NCI-H748 (cell line): ENCODE data around the gene MYL9.
"Not testable (repeated sequence)": the region's sequence is repeated elsewhere in the genome, so short reads cannot be mapped to it uniquely, and the experiment has no call there.

ENCODE experiments used
- DNase-seq: peaks from one replicate; lab custom pipeline; 2025; ENCODE audit not compliant: unreplicated experiment; lab: John Stamatoyannopoulos, UW

MYL9 gene

DNA sequence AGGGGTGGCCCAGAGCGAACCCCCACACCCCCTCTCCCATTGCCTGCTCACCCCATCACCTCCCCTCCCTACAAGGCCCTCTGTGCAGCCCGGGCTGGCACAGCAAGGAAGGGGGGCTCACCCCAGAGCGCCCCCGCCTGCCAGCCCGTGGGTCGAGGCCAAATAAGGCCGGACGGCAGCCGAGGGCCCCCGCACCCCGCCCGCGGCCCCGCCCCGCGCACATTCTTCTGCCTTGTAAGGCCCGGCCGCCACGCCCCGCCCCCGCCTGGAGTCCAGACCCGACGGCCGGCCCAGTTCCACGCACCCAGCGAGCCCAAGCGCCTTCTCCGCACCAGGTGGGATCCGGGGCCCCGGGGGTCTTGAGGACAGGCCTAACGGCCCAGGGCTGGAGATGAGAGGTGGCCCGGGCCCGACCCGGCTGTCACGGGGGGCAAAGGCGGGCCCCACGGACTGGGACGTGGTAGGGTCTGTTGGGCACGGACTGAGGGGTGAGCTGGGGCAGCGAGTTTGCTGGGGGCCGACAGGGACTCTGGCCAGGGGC lies at the start of gene MYL9:
Gene MYL9 (plus strand): TSS at position 293 of the 541 bp plus-strand sequence. CDS start 3,366 bp downstream, outside the sequence.
- DNase-seq = no peak

DNA sequence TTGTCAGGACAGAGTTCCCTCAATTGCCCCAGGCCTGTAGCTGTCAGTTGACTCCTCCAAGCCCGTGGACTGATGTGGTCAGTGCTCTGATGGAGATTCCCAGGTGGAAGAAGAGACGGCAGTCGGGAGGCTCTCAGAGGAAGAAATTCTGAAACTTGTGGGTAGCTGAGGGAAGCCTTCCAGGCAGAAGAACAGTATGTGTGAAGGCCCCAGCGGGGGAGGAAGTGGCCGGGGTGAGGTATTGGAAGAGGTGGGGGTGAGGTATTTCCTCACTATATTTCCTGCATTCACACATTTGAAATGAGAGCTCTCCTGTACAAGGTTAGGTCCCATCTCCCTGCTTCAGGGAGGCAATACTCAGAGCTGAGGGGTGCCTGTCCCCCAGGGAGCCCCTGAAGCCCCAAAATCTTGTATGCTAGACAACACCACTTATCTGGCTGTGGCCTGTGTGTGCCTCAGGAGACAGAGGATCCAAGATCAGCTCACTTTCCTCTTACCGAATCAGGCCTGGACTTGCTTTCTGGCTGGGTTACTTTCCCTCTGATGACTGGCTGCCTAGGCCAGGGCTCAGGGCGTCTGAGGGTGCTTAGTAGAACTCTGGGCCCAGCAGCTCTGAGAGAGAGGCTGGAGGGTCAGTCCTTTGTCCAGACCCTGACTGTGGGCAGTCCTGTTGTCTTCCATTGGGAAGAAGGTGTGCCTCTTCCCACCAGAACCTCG lies 49.3 kb upstream of the MYL9 start:
- DNase-seq = no peak

DNA sequence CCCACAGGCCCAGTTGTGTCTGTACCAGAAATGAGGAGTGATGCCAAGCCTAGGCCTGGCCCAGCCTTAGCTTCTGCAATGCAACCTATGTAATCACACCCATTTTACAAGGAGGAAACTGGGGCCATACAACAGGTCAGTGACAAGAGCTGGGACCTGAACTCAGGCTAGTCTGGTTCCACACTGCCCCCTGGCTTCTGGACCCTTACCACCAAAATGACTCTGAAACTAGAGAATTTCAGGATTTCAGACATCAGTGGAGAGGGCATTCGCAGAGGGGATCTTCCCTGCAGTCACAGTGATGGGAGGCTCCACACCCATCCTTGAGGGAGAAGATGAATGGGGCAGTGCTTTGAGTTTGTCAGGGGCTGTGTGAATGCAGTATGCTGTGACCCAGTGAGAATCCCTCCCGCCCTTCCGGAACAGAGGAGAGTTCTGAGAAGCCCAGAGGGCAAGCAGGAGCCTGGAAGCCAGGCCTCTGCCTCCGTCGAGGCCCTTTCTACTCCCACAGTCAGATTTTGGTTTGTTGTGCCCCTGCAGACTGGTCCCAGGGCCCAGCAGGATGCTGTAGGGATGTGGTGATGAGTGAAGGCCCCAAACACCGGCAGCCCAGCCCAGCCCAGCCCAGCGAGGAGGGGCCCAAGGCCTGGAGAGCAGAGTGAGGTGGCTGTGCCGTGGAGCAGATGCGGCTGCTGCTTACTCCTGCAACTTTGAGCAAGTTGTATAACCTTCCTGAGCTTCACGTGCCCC lies 48.1 kb upstream of the MYL9 start:
- peak; percentile 28 for DNase-seq

DNA sequence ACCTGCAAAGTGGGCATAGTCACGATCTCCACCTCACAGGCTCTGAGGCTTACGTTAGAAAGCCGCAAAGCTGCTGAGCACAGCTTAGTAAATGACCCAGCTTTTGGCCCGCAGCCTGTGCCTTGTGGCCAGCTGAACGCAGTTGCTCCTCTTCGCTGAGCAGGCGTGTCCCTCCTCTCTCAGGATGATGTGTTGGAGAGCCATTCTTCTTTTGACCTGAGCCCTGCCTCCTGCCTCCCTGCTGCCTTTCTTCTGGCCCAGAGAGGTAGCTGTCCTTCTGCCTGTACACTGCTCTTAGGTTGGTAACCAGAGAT lies 47.6 kb upstream of the MYL9 start:
- DNase-seq = no peak

DNA sequence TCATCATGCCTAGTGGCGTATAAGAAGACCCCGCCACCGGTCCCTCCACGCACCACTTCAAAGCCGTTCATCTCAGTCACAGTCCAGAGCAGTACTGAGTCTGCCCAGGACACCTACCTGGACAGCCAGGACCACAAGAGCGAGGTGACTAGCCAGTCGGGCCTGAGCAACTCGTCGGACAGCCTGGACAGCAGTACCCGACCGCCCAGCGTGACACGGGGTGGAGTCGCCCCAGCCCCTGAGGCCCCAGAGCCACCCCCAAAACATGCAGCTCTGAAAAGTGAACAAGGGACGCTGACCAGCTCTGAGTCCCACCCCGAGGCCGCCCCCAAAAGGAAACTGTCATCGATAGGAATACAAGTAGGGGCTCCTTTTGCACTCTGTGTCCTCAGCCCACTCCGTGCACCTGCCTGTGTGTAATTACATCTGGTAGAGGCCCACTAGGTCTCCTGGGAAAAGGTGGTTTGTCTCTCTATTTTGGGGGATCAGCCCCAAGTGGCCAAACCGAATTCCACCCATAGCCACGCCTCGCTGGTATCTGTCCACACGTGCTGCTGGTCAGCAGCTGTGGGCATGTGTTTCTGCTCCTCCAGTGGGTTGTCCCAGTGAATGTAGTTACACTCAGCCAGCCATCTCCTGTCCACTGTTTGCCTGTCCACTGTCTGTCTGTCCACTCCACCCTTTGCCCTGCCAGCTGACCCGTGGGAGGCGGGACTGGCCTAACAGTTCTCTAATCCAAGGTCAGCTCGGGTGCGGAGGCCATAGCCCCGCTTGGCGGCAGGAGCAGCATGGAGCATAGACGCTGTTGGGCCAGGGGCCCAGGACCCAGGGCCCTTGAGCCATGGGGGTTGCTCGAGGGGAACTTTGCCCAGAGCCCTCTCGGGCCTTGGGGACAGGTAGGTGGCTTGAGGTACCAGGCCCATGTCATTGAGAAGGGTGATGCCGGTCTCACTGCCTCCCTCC lies 44.3 kb upstream of the MYL9 start:
- no peak for DNase-seq

DNA sequence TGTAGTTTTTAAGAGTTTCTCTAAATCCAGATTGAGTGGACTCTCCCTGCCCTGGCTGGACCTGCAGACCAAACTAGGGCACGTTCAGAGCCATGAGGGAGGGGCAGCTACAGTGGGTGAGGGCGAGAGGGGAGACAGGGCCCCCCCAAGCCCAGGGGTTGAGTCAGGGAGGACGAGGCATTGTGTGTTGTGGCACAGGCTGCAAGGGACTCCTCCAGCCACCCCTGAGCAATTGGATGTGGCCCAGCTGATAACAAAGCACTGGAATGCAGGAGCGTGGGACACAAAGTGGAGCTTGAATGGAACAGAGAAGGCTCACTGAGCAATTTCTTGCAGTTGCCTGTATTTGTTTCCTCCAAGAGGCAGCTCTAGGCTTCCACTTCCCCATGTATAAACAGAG lies 43.5 kb upstream of the MYL9 start:
- DNase-seq = no peak

DNA sequence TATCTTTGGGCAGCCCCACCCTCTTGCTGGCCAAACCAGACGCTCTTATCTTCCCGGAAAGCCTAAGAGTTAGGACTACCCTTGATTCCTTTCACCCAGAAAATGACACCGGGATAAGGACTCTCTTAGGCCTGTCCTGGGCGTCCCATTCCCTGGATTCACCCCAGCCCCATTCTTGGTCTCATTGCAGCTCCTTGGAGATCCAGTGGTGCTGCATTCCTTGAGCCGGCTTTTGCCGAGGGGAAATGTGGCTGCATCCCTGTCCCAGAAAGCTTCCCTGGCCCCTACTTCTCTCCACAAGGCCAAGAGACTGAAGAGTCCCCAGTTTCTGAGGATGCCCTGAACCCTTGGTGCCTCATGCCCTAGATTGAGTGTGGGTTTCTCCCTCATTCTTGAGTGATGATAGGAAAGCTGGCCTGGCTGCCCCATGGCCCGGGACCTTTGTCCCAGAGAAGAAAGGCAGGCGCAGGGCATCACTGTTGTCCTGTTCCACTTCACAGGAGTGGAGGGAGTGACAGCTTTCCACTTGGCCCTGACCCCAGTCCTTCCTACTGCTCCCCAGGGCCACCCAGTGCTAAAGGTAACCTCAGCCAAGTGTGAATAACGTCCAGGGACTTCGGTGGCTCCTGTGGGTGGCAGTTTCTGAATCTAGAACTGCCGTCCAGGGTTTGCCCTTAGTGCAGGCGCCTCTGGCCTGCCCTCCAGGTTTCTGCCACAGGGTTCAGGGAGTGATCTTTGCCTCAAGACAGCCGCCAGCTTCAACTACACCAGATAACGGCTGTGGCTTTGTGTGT lies 42.7 kb upstream of the MYL9 start:
- no peak for DNase-seq

DNA sequence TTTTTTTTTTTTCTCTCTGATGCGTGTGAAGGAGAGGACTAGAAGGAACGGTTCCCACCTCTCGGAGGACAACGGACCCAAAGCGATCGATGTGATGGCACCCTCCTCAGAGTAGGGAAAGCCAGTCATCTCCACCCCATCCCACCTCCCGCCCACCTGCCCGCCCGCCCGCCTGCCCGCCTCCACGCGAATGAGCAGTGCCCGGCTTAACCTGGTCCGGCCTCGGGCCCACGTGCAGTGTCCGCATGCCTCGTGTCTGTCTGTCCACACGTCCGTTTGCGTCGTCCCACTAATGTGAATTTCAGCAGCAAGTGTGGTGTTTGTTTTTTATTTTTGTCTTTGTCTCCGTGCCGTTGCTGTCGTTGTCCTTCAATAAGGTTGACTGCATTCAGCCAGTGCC lies 42.1 kb upstream of the MYL9 start:
- no peak for DNase-seq

DNA sequence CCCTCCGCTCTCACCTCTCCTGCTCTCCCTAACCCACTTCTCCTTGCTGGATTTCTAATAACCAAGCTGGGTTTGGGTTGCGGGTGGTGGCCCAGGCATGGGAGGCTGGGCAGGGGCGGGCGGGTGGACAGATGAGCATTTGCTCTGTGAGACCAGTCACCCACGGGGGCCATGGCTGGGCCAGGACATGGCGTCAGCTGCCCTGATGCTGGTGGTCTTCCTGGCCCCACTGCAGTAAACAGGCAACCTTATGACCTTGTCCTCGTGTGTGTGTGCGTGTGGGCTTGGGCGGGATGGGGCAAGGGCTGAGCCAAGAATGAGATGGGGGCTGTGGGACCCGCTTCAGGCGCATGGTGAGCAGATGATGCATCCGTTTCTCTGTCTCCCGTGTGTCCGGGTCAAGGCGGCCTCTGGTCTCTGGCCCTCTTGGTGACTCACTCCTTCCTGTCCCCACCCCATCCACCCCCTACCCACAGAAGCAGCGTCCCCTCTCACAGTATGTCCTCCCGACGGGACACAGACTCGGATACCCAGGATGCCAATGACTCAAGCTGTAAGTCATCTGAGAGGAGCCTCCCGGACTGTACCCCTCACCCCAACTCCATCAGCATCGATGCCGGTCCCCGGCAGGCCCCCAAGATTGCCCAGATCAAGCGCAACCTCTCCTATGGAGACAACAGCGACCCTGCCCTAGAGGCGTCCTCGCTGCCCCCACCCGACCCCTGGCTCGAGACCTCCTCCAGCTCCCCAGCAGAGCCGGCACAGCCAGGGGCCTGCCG lies 41.4 kb upstream of the MYL9 start:
- no peak for DNase-seq

DNA sequence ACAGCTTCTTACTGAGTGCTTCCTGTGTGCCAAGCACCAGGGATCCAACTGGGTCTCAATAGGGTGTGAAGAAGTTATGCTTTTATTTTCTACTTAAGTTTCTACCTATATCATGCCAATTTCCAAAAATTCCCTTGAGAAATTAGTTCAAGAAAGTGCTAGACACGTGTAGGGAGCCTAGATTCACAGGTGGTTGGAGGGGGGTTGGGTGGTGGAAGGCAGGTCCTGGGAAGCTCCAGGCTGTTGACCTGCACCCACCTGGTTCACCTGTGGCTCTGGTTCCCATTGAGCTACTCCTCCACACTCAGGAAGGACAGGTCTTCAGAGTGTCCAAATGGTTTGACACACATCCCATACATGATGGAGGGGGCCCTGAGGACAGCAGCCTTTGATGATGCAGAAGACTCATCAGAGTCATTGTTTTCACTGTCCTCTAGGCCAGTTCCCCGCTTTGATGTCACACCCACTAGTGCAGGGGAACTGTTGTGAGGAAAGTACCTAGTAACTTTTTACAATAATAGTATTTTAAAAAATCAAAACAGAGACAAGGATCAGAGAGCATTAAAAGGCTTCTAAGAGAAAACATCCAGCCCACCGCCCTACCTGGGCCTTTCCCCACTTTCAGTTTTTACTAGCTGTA lies 39.8 kb upstream of the MYL9 start:
- no peak for DNase-seq

DNA sequence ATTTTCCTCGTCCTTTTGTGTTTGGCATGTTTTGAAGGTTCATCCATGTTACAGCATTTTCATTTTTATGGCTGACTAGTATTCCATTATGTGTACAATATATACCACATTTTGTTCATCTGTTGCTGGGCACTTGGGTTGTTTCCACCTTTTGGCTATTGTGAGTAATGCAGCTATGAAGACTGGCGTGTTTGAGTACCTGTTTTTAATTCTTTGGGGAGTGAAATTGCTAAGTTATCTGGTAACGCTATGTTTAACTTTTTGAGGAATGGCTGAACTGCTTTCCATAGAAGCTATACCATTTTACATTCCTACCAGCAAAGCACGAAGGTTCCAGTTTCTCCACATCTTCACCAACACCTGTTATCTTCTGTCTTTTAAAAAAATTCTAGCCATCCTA lies 37.0 kb upstream of the MYL9 start:
- no peak for DNase-seq

DNA sequence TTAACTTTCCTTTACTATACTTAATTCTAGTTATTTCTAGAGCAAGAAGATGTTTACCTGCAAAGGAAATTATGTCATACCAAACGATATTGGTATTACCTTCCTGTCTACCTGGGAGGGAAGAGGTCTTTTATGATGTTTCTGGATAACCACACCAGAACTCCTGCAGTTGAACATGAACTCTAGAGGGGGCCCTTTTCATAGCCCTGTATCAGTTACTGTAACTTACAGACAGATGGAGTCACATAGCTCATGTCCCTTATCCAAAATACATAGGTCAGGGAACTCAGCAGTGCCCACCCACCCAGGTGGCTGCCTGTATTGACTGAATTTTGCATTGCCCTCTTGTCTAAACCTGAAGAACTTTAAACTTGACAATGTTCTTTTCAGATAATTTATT lies 35.1 kb upstream of the MYL9 start:
- DNase-seq = no peak

DNA sequence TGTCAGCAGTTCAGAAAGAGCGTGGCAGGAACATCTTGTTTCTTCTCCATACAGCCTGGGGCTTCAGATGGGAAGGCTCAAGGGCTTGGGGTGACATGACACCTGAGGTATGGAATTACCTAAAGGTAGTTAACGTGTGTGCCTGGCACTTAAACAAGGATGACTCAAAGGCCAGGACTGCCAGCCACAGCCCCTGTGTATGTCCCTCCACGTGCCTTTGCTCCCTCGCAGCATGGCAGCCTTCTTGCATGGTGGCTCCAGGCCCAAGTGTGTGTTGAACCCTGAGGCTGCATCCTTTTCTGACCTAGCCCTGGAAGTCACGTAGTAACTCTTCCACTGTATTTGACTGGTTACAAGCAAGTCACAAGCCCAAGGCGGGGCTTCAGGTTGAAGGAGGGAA lies 33.6 kb upstream of the MYL9 start:
- DNase-seq = no peak

DNA sequence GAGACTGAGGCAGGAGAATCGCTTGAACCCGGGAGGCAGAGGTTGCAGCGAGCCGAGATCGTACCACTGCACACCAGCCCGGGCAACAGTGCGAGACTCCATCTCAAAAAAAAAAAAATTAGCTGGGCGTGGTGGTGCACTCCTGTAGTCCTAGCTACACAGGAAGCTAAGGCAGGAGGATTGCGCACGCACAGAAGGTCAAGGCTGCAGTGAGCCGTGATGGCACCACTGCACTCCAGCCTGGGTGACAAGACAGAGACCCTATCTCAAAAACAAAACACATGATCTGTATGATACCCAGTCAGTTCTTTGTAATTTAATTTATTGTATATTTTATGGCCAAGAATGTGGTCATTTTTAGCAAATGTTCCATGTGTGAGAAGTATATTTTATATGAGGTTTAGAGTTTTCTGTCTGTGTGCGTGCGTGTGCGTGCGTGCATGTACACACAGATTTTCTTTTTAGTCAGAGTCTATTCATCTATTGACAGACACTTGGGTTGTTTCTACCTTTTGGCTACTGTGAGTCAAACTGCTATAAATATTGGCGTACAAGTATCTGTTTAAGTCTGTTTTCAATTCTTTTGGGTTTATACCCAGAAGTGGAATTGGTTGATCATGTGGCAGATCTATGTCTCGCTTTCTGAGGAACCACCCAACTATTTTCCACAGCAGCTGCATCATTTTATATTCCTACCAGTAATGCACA lies 22.2 kb upstream of the MYL9 start:
- DNase-seq = no peak

DNA sequence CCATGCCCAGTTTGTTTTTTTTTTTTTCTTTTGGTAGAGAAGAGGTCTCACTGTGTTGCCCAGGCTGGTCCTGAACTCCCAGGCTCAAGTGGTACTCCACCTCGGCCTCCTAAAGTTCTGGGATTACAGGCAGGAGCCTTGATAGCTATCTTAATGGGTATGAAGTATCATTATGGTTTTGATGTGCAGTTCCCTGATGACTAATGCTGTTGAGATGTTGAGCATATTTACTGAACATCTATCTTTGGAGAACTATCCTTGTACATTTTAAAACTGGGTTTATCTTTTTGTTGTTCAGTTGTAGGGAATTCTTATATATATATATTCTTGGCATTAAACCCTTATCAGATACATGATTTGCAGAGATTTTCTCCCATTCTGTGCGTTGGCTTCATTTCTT lies 21.4 kb upstream of the MYL9 start:
- no peak for DNase-seq

DNA sequence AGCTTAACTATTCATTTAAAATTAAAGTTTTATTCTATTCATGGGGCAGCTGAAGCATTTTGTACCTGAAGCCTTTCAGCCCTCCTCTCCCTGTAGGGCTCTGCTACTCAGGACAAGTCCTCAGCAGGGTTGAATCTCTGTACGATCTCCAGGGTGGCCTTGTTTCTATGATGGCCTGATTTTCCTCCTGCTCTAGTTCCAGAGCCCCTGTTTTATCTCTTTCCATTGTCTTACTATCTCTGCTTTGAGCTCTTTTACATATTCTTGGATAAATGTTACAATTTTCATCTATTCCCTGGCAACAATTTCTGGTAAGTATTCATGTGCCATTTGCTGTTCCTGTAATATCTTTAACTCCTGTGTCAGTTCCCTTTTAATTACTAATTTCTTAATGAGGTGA lies 19.8 kb upstream of the MYL9 start:
- no peak for DNase-seq

DNA sequence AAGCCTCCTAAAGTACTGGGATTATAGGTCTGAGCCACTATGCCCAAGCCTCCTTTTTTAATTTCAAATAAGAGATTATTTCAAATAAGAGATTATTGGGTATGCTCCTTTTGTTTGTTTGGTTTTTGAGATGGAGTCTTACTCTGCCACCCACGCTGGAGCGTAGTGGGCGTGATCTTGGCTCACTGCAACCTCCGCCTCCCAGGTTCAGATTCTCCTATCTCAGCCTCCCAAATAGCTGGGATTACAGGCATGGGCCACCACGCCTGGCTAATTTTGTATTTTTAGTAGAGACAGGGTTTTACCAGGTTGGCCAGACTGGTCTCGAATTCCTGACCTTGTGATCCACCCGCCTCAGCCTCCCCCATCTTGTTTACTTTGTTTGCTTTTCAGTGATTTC lies 18.9 kb upstream of the MYL9 start:
- DNase-seq = not testable (repeated sequence)

DNA sequence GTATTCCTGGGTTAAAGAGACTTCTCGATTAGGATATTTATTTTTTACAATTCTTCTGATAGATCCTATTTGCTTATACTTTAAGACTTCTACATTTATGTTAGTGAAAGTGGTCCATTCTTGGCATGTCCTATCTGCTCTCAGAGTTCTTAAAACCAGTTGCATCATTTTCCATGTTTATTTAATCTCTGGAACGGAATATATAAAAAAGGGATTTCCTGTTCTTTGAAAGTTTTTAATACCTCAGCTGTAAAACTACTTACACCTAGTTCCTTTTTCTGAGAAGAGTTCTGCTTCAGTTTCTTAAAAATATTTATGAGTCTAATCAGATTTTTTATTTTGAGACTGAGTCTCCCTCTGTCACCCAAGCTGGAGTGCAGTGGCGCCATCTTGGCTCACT lies 18.0 kb upstream of the MYL9 start:
- DNase-seq = no peak
